ENCODE measurements around the gene MZF1.

MZF1 gene

GRCh38 chr19:58569943-58570670 is 3.0 kb downstream of the MZF1 start:
- no peak for DNase-seq

- DNase-seq, result no peak
These were observed 3.8 kb downstream of the MZF1 start for GRCh38 chr19:58569191-58569942.

GRCh38 chr19:58568453-58569130 is 4.5 kb downstream of the MZF1 start:
- no peak for DNase-seq

- DNase-seq, result no peak
These were observed 6.1 kb downstream of the MZF1 start for GRCh38 chr19:58566989-58567388.

- DNase-seq, result no peak
These were observed 9.3 kb downstream of the MZF1 start for GRCh38 chr19:58563823-58564222.

GRCh38 chr19:58563034-58563573 is 10.0 kb downstream of the MZF1 start:
- DNase-seq, result no peak

- no peak for DNase-seq
These were observed 10.8 kb downstream of the MZF1 start for GRCh38 chr19:58562122-58563033.

GRCh38 chr19:58561373-58562121 is 11.6 kb downstream of the MZF1 start:
- DNase-seq, result no peak

- DNase-seq, result no peak
These were observed 12.2 kb downstream of the MZF1 start for GRCh38 chr19:58560921-58561320.

GRCh38 chr19:58560007-58560887 is 12.9 kb downstream of the MZF1 start:
- no peak for DNase-seq

- DNase-seq, result no peak
These were observed 13.7 kb downstream of the MZF1 start for GRCh38 chr19:58559275-58560006.

- no peak for DNase-seq
These were observed 14.4 kb downstream of the MZF1 start for GRCh38 chr19:58558623-58559274.

- no peak for DNase-seq
These were observed 15.0 kb downstream of the MZF1 start, which contains the start of gene UBE2M for GRCh38 chr19:58558066-58558622. TSS of gene UBE2M (minus strand) at chr19:58558611. CDS start at chr19:58558381, 230 bp downstream.

- DNase-seq, result no peak
These were observed 15.7 kb downstream of the MZF1 start for GRCh38 chr19:58557221-58558065.

GRCh38 chr19:58556622-58557220 is 16.4 kb downstream of the MZF1 start:
- DNase-seq, result no peak

- DNase-seq, result no peak
These were observed 17.1 kb downstream of the MZF1 start for GRCh38 chr19:58555920-58556621.
